Stimulated activated CD4-positive, alpha-beta T cell treated with anti-CD3 and anti-CD28 coated beads, Interleukin-1b, Interleukin-23, amount 100 ng/mL, for 4 hours (primary cell): ENCODE results near the gene SCYGR1.
"Not testable (repeated sequence)": the region's sequence is repeated elsewhere in the genome, so short reads cannot be mapped to it uniquely, and the experiment has no call there.

Experiments used
- DNase-seq, 2 donors: peaks; one replicate each; pipeline ENCODE4 v3.0.0-alpha.2; 2020; ENCODE audit warnings: low read depth in 2 of 2

SCYGR1 gene, protein sequence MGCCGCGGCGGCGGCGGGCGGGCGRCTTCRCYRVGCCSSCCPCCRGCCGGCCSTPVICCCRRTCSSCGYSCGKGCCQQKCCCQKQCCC

DNA sequence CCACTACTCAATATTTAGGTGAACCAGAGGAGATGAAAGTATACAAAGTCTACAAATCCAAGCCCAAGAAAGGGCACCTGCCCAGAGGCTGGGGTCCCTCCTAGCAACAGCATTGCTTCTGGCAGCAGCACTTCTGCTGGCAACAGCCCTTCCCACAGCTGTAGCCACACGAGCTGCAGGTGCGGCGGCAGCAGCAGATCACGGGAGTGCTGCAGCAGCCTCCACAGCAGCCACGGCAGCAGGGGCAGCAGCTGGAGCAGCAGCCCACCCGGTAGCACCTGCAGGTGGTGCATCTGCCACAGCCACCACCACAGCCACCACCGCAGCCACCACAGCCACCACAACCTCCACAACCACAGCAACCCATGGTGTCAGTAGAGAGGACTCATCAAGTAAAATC, at the start of gene SCYGR1:
Gene SCYGR1, minus strand, starts transcription at position 367 of the 400 bp plus-strand sequence. Its CDS starts 0 bp downstream, at position 367.
- DNase-seq = not testable (repeated sequence)

DNA sequence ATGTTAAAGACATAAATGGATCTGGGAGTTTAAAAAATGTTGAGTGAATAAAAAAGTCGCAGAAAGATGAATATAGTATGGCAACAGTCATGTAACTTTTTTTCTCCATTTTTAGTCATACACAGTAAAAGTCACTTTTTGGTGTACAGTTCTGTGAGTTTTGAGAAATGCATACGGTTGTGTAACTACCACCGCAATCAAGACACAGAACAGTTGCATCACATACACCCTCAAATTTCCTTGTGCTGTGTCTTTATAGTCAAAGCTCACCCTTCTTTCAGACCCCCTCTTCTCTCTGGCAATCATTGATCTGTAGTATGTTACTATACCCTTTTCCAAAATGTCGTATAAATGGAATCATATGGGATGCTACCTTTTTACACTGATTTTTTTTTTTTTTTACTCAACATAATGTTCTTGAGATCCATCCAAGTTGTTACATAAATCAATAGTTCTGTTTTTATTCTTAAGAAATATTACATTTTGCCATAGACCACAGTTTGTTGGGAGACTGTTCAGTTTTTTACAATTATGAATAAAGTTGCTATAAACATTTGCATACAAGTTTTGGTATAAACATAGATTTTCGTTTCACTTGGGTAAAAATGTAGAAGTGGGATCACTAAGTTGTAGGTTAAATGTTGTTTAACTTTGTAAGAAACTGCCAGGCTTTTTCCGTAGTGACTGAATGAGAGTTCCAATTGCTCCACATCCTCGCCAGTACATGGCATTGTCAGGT, 48.9 kb upstream of the SCYGR1 start:
- DNase-seq = no peak

DNA sequence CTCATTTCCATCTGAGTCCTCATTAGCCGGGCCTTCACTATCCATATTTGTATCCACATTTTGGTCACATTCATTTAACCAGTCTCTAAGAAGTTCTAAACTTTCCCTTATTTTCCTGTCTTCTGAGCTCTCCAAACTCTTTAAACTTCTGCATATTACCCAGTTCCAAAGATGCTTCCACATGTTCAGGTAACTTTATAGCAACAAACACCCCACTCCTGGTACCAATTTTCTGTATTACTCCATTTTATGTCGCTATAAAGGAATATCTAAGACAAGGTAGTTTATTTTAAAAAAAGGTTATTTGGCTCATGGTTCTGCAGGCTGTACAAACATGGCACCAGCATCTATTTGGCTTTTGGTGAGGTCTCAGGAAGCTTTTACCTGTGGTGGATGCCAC, 45.4 kb upstream of the SCYGR1 start:
- no peak for DNase-seq

DNA sequence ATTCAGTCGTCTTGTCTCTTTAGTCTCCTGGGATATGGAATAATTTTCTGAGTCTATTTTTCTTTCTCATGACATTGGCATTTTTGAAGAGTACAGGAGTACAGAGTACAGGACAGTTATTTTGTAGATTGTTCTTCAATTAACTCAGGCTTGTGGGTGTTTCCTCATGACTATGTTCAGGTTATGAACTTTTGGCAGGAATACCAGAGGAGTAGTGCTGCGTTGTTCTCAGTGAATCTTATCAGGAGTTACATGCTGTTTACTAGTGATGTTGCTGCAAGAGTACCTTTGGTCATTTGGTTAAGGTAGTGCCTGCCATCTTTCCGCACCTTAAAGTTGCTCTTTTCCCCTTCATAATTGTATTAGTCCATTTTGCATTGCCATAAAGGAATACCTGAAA, 42.9 kb upstream of the SCYGR1 start:
- no peak for DNase-seq

DNA sequence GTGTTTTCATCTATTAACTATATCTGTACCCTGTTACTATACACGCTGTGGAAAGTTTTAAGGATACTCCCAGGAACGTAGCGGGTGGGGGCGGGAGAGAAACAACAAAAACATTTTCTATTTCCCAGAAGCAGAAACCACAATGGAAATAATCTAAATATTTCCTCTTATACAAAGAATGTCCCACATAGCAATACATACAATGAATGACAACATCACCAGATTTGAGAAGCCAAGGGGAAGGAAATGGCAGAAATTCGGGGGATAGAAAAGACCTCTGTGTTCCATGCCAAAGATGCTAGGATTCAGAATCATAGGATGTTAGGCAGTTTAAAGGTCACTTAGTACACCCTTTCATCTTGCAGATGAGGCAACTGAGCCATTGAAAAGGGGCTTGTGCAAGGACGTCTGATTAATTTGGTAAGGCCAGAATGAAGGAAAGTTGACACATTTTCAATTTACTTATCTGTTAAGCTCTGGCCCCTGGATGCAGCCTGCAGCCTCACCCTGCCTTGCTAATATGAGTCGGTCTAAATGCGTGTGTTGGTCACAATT, 41.1 kb upstream of the SCYGR1 start:
- no peak for DNase-seq

DNA sequence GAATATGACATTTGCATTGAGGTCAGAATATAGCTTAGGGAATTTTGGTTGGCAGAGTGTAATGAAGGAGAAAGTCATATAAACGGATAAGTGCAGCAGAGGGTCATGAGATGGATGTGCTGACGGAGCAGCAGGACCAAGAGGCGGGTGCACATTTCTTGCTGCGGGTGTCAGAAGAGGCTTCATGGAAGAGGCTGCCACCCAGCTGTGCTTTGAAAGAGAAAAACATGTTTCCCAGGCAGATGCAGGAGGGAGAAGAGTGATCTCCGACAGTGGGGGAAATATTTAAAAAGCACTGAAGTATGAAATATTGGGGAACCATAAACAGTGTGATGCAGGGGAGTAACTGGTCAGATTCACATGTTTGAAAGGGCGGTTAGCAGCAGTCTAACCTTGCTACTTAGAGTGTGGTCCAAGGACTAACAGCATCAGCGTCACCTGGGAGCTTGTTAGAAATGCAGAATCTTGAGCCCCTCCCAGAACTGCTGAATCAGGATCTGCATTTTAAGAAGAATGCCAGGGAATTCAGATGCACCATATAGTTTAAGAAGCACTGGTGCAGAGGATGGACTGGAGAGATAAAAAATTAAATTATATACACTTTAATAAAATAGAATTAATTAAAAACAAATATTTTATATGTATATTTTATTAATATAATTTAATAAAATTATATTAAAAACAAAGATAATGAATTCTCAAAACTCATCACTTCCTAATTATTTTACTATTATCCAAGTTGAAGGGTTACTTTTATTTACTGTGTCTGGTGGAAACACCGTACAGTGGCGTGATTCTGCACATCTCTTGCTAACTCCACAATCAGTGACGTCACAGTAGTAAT, 36.1 kb upstream of the SCYGR1 start:
- DNase-seq = no peak

DNA sequence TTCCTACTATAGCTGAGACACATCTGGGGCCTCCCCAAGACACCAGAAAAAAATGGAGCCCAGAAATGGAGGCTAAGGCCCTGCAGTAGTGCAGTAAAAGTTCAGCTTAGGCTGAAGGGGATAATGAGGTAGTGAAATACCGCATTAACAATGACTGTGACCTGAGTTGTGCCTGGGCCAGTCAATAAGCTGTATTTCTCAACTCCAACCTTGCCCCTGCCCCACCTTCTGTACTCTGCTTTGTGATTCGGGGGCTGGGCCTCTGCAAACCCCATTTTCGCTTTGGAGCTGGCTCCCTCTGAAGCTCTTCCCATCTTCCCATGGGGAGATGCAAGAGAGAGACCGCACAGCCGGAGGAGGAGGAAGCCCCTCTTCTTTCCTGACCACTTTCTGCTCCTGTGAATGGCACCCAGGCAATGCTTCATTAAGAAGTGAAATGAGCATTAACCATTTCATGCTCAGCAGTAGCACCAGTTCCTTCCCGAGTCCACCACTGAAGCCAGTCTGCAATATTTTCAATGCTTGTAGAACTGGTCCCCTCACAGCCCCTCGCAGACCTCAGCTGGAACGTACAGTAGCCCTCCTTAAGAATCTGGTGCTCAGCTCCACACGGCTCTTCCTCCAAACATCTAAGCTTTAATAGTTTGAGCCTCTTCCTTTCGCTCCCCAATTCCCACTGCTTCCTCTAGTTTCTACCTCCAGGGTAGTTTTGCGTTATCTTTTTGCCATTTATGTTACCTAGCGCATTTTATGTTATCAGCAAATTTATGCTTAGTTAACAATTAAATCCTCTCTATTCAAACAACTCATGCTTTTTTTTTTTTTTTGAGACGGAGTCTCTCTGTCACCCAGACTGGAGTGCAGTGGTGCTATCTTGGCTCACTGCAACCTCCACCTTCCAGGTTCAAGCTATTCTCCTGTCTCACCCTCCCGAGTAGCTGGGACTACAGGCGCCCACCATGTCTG, 32.6 kb upstream of the SCYGR1 start:
- DNase-seq = no peak

DNA sequence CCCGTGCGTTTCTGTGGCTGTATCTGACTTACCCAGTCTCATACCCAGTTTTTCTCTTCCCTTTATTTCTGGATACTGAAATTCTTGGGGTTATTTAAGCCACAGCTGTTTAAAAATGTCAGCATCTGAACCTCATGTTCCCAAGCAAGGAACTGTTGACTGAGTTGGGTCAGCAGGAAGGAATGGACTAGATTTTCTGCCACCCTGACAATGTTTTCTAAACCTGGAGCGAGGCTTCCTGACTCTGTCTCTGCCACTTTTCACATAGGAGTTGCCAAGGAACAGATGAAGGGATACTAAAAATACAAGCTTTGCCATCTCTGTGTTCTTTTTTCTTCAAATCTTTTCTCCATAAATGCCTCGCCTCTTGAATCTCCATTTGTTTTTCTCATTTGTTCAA, 29.0 kb upstream of the SCYGR1 start:
- no peak for DNase-seq

DNA sequence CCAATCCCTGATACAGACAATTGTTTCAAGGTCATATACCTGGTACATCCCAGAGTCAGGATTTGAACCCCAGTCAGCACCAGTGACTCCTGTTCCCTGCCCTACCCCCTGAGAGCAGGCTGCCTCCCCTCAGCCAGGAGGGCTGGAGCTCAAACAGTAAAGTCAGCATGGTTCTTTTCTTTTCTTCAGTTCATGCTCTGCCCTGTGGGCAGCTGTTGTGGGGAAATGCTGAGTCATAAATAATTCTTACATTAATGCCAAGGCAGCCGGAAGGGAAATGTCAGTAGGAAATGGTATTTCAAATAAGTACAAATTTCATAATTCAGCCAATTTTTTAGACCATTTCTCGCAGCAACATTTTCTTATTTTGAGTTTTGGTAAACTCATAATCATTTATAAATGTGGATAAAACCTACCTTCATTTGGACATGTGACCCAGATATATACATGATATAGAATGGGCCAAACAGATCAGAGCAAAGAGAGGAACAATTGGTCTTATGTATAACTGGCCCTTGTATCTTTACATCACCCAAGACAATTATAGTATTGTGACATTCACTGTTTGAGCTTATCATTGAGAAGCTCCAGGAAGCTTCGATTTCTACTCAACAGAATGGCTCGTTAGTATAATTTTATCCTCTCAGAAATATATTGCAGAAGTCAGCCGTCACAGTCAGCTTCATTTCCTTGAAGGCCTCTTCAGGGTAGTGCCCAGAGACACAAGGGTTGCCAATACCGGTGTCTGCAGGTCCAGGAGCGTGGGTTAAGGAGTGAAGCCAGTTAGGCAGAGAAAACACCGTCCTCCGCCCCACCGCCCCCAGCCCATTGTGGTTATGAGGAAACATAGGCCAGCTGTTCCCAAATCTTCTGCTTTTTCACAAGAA, 28.0 kb upstream of the SCYGR1 start:
- no peak for DNase-seq

DNA sequence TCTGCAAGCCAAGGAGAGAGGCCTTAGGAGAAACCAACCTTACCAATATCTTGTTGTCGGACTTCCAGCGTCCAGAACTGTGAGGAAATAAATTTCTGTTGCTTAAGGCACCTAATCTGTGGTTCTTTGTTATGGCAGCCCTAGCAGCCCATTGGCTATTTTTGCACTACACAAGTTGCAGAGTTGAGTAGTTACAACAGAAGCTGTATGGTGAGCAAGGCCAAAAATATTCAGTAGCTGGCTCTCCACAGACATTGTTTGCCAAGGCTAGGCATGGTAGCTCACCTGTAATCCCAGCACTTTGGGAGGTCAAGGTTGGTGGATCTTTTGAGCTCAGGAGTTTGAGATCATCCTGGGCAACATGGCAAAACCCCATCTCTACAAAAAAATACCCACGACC, 27.1 kb upstream of the SCYGR1 start:
- DNase-seq = no peak

DNA sequence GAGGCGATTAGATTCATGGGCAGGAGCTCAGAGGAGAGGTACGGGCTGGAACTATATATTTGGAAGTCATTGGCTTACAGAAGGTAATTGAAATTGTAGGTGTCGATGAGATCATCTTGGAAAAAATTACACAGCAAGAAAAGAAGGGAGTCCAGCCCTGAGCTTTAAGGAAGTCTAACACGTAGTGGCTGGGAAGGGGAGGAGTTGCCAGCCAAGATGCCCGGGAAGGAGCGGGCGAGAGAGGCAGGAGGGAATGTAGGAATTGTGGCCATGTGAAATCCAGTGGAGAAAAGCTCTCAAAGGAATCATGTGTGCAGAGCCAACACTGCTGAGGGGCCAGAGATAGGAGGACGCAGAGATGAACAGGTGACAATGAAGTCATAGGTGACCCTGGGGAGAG, 25.6 kb upstream of the SCYGR1 start:
- no peak for DNase-seq

DNA sequence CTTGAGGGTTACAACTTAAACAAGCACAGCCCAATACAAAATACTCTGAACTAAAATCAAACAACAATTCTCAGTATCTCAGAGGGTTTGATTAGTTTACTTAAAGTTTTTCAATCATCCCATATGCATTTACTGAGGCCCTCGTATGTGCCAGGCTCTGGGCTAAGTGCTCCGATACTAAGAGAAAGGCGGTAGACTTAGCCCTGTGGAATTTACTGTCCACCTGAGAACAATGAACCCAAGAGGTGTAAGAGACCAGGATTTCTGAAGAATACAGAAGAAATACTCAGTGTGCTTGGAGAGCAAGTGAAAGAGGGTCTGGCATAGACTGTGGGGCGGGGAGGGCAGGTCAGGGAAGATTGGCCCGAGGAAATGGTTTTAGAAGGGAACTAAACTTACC, 25.1 kb upstream of the SCYGR1 start:
- DNase-seq = no peak

DNA sequence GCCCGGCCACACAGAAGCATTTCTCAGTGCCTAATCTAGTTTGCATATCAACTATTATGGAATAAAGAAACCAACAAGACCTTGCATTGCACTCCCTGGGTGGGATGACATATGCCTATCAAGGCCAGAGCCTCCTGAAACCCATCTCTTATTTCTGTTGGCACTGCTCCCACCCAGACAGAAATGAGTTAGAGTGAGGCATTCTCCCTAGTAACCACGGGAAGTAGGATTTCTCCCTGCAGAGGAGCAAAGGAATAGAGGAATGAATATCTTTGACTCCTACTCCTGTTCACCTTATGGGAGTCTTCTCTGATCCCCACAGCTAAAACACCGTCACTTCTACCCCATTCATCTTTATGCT, 24.2 kb upstream of the SCYGR1 start:
- no peak for DNase-seq

DNA sequence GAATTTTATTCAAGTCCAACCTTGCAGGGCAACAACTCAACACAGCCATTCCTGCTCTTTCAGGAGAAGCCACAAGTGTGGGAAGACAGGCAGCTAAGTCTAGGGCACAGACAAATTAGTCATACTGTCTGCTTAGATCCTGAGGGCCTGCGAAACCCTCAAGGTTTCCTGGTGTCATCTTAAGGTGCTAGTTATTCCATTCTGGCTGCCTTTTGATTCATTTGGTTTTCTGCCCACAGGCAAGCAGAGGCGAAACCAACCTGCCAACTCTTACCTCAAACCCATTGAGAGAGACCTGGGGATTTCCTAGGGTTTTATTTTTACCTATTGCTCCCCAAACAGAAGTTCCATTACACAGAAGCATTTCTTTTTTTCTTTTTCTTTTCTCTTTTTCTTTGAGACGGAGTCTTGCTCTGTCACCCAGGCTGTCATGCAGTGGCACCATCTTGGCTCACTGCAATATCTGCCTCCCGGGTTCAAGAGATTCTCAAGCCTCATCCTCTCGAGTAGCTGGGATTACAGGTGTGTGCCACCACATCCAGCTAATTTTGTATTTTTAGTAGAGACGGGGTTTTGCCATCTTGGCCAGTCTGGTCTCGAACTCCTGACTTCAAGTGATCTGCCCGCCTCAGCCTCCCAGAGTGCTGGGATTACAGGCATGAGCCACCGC, 23.7 kb upstream of the SCYGR1 start:
- DNase-seq = peak; percentile 18 to 32

DNA sequence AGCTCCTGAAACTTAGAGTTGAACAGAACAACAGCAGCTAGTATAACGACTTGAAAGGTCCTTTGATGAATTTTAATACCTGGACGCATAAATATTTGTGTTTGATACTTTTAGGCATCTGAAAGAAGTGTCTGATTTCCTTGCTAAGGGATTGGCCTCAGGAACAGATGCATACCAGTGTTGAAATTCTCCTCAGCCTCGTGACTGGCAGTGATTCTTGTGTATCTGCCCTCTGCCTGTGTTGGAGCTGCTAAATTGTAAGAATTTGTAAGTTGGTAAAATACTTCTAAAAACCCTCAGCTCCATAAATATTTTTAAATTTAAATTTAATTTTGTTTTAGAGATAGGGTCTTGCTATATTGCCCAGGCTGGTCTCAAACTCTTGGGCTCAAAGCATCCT, 22.4 kb upstream of the SCYGR1 start:
- no peak for DNase-seq

DNA sequence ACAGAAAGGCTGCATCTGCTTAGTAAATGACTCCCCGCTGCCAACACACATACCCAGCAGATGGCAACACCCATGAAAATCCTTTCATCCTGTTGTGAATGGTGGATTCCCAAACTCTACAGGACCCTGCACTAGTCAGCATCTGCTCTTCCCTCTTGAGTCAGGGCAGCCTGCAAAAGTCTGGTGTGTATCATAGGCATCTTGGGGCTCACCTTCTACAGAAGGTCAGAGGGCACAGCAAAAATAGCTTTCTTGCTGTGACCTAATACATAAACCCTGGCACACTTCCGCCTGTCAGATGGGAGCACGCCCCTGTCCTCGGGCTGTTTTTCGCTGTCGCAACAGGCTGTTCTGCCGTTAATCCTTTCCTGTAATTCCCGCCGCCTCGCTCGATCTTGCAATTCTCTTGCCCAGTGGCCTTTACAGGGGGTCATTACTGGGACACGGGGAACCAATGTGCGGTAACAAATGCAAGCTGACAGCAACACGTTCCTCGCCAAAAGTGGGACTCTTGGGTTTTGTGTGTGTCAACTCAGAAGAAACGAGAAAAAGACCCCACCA, 19.9 kb upstream of the SCYGR1 start:
- DNase-seq = no peak

DNA sequence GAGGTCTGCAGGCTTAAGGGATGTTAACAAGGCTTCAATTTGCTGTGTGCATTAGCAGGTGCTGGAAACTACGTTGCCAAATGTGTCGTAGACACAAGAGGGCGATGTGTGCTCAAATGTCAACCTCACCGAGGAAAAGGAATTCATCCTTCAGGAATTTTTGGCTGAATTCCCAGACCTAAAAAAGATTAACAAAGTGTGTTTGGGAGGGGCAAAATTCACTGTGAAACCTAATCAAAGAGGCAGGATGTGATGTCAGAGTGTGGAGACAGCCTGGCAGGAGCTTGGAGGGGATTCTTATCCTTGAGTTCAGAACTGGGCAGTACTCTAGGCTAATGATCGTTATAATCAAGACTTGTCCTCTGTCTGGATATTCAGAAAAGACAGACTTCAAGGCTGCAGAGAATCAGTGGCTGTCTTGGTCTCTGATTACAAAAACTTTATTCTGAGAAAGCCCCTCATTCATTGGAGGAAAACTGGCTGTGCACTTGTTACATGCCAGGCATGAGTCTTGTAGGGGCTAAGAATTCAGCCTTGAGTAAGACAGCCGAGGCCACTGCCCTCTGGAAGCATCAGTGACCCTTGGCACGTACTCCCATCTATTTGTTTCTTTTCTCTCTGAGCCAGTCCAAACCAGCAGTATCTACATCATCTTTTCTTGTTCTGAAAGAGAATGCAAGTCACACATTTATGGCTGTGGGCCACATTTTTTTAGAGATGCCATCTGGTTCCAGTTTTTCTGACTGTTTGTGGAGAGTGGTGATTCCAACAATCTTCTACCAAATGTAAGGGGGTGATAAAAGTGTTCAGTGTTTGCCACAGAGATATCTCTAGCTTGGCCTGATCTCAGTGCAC, 18.7 kb upstream of the SCYGR1 start:
- no peak for DNase-seq

DNA sequence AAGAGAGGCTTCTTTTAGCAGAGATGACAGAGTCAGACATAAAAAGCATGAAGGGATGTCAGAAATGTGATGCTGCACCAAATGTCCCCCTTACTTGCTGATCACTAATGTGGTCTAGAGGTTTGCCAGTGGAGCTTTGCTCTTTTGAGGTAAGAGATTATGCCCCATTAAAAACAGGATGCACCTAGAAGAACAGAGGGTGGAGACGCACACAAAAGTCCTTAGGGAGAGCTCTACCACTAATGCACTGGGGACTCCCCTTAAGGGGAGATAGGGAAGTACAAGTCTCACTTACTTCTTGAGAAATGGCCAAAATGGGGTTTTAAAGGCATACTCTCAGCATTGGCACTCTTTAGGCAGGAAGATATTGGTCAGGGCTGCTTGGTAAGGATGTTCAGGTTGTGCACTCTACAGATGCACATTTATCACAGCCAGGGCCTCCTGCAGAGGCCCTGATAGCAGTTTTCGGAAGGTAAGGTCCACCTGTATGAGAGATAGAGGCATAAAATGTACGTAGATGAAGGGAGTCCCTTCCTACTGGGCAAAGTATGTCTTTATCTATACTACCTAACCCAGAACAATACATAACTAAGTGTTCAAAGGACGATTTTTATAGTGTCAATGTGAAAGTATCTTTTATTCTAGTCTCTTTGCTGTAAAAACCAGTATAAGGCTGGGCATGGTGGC, 17.0 kb upstream of the SCYGR1 start:
- no peak for DNase-seq
